ENCODE measurements around the gene ZNF397.

GRCh38 chr18:35244671-35245070 is 3.8 kb downstream of the ZNF397 start:
- TF ChIP-seq CTCF (IDR thresholded peaks at IDR 0.05): no peak
- no peak for TF ChIP-seq EZH2 (IDR thresholded peaks at IDR 0.05; ENCODE audit: borderline replicate concordance, insufficient read depth, low read depth, low read length, poor library complexity, severe bottlenecking)

All from B cell (primary cell).